ENCODE results near the gene PRMT3.

- TF ChIP-seq CTCF (IDR thresholded peaks at IDR 0.05) (no peak), EZH2 (IDR thresholded peaks at IDR 0.05; ENCODE audit: borderline replicate concordance, insufficient read depth, low read depth, low read length, poor library complexity, severe bottlenecking) (no peak)
Measured at GRCh38 chr11:20448834-20449233, 61.3 kb downstream of the PRMT3 start.
